Myocyte (in vitro differentiated cells): Measurements from ENCODE around the gene COG8. TPM values are rescaled to one million over a fixed set of nuclear protein-coding genes. Genes with fewer than 3 reads are reported as not detected.
"Not testable (repeated sequence)": the region's sequence is repeated elsewhere in the genome, so short reads cannot be mapped to it uniquely, and the experiment has no call there.

Experiments
- DNase-seq: peaks from one replicate; pipeline ENCODE4 v3.0.0-alpha.2; 2012; ENCODE audit warnings: low read depth
- total RNA-seq: library from RNA; depleted of rRNA; stranded (reverse); fragments of >200 nt; gene quantifications from 2 replicates; pipeline ENCODE4 v1.2.3, GENCODE V29; 2014

COG8 gene
- total RNA-seq, 1 donor from 2014 or later = 55.0 TPM

DNA sequence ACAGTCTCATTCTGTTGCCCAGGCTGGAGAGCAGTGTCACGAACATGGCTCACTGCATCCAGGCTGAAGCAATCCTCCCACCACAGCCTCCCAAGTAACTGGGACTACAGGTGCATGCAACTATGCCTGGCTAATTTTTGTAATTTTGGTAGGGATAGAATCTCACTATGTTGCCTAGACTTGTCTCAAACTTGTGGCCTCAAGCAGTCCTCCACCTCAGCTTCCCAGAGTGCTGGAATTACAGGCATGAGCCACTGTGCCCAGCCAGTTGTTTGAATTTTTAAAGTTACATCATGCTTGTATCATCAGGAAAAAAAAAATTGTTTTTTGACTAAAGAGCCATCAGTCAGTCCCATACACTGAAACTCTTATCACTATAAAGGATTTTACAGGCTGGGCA, 45.3 kb downstream of the COG8 start:
- DNase-seq = no peak

DNA sequence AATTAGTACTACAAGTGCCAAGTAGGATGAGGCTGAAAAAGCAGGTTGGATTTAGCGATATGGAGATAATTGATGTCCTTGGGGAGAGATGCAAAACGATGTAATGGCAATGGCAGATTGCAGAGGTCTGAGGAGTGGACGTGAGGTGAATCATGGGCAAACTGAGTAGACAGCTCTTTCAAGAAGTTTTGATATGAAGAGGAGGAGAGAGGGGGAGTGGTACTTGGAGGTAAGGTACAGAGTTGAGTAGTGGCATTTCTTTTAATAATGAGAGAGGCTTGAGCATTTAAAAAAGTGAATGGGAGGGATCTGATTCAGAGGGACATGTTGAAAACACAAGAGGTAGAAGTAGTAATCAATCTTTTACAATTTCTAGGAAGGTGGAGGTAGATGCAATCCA, 46.0 kb downstream of the COG8 start:
- DNase-seq = no peak

DNA sequence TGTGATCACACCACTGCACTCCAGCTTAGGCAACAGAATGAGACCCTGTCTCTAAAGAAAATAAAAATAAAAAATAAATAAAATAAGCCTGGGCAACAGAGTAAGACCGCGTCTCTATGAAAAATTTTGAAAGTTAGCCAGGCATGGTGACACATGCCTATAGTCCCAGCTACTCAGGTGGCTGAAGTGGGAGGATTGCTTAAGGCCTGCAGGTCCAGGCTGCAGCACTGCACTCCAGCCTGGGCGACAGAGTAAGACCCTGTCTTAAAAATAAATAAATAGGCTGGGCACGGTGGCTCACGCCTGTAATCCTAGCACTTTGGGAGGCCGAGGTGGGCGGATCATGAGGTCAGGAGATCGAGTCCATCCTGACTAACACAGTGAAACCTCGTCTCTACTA, 47.7 kb downstream of the COG8 start:
- not testable (repeated sequence) for DNase-seq

DNA sequence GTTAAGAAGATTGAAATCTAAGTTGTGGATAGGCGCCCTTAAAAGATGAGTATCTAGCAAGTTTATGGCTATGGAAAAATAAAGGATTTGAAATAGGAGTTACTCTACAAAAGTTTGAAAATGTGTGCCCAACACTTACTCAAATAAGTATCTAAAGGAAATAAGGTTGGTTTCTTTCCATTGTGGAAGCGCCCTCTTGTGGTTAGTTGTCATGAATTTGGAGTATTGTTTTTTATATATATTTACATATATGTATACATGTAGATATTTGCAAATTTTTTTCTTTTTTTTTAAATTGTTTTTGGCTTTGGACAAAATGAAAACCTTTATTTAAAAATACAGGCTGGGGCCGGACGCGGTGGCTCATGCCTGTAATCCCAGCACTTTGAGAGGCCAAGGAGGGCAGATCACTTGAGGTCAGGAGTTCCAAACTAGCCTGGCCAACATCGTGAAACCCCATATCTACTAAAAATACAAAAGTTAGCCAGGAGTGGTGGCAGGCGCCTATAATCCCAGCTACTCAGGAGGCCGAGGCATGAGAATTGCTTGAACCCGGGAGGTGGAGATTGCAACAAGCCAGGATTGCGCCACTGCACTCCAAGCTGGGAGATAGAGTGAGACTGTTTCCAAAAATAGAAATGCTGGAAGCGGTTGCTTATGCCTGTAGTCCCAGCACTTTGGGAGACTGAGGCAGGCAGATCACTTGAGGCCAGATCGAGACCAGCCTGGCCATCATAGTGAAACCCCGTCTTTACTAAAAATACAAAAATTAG, 52.2 kb downstream of the COG8 start:
- DNase-seq = peak; percentile 72

DNA sequence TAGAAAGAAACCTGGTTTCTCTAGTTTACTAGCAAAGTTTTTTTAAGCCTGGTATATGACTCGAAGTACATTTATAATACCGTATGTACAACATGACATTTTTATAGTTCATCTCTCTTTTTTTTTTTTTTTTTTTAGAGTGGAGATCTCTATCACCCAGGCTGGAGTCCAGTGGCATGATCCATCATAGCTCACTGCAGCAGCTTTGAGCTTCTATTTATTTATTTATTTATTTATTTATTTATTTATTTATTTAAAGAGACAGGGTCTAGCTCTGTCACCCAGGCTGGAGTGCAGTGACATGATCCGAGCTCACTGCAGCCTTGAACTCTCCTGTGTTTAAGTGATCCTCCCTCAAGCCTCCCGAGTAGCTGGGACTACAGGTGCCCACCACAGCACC, 54.1 kb downstream of the COG8 start:
- DNase-seq = no peak

DNA sequence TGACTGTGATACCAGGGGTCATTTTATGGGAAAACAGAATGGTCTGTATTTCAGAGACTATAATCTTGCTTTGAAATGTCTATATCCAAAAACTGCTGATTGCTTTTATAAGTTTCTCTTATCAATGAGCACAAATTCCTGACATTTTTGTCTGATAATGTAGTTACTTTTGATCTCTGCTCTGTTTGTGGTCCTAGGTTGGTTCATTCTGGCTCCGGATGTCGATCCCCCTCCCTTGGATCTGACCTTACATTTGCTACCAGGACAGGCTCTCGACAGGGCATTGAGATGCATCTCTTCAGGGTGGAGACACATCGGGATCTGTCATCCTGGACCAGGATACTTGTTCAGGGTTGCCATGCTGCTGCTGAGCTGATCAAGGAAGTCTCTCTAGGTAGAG, 55.5 kb downstream of the COG8 start:
- no peak for DNase-seq

DNA sequence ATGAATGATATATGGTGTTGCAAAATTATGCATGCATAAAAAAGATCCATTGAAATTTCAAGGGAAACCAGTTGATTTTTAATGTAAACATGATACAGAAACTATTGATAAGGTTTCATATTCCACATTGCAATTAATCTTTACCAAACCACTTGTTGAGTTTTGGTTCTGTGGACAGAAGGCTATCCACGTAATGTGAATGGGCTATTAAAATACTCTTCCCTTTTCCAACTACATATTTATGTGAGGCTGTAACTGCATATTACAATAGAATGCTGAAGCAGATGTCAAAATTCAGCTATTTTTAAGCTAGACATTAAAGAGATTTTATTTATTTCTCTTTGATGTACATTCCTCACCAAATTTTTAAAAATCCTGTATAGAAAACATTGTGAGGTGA, 62.0 kb downstream of the COG8 start:
- DNase-seq = no peak

Other genes starting within 250 kb of the COG8 start
- gene HAS3, start 233.9 kb downstream of the COG8 start, total RNA-seq = 0.08 TPM in 1 of 2 replicates, not detected in the other
- 35.5 and 36.6 TPM in 2 replicates for gene CHTF8, start 207.0 kb downstream of the COG8 start, total RNA-seq
- gene UTP4, start 206.9 kb downstream of the COG8 start, total RNA-seq = 16.1 and 18.1 TPM in 2 replicates
- gene SNTB2, start 152.4 kb downstream of the COG8 start, total RNA-seq = 21.3 and 28.9 TPM in 2 replicates
- 32.8 and 33.7 TPM in 2 replicates for gene VPS4A, start 28.2 kb downstream of the COG8 start, total RNA-seq
- gene PDF, start 9.0 kb downstream of the COG8 start, total RNA-seq = 34.2 and 53.8 TPM in 2 replicates
- 20.5 and 22.9 TPM in 2 replicates for gene NIP7, start 208 bp upstream of the COG8 start, total RNA-seq
- gene TMED6, start 12.2 kb upstream of the COG8 start, total RNA-seq = 0.36 TPM in 1 of 2 replicates, not detected in the other
- 15.6 and 18.0 TPM in 2 replicates for gene TERF2, start 46.4 kb upstream of the COG8 start, total RNA-seq
- gene CYB5B, start 85.1 kb upstream of the COG8 start, total RNA-seq = 88.6 and 220 TPM in 2 replicates
- 23.6 and 35.2 TPM in 2 replicates for gene NFAT5, start 226.4 kb upstream of the COG8 start, total RNA-seq